Type B pancreatic cell (in vitro differentiated cells): ENCODE measurements around the gene PIP5K1C. TPM values are rescaled to one million over a fixed set of nuclear protein-coding genes. Genes with fewer than 3 reads are reported as not detected.

Experiments
- DNase-seq: peaks from one replicate; pipeline ENCODE4 v3.0.0; 2021; ENCODE audit warnings: mixed read lengths; ENCODE audit not compliant: unreplicated experiment; ENCODE audit errors: extremely low spot score
- H3K27ac Mint-ChIP-seq: 2 replicates; pipeline ENCODE4 v1.8.0; 2021; ENCODE audit warnings: mild to moderate bottlenecking, mixed read lengths
- H3K27me3 Mint-ChIP-seq: 2 replicates; pipeline ENCODE4 v1.8.0; 2021; ENCODE audit warnings: mixed read lengths
- H3K36me3 Mint-ChIP-seq: 2 replicates; pipeline ENCODE4 v1.8.0; 2021; ENCODE audit warnings: mixed read lengths
- H3K4me1 Mint-ChIP-seq: one replicate; pipeline ENCODE4 v1.8.0; 2021; ENCODE audit warnings: mixed read lengths; ENCODE audit not compliant: unreplicated experiment
- H3K4me3 Mint-ChIP-seq: 2 replicates; pipeline ENCODE4 v1.8.0; 2021; ENCODE audit warnings: mild to moderate bottlenecking, mixed read lengths
- H3K9me3 Mint-ChIP-seq: 2 replicates; pipeline ENCODE4 v1.8.0; 2021; ENCODE audit warnings: mixed read lengths
- CTCF ChIP-seq: fragments of 200-600 bp; sonication (generic); conservative IDR thresholded peaks from 2 replicates; pipeline ENCODE4 v1.5.0; 2021; ENCODE audit warnings: antibody characterized with exemption, mild to moderate bottlenecking
- total RNA-seq: library from RNA; stranded (reverse); gene quantifications from 2 replicates; pipeline ENCODE4 v1.2.1, GENCODE V29; 2021; ENCODE audit warnings: low replicate concordance

Gene PIP5K1C
- total RNA-seq, 1 donor from 2014 or later = 44.5 TPM

- Mint-ChIP-seq H3K36me3 (no peaks in the 10 kb centered on the region), H3K4me1 (peaks cover 29% of the 10 kb centered on the region), H3K27me3 (no peaks in the 10 kb centered on the region), H3K4me3 (peak overlapping the region; percentile 55), H3K27ac (peak overlapping the region; percentile 64), H3K9me3 (no peaks in the 10 kb centered on the region)
- DNase-seq = no peak
- no peak for TF ChIP-seq CTCF
Measured at GRCh38 chr19:3670796-3671679, 29.2 kb downstream of the PIP5K1C start.

GRCh38 chr19:3669947-3670795 lies 30.1 kb downstream of the PIP5K1C start:
- no peak for DNase-seq
- TF ChIP-seq CTCF = no peak
- H3K36me3 Mint-ChIP-seq = no peaks in the 10 kb centered on the region
- peak overlapping the region; percentile 69 for H3K27ac Mint-ChIP-seq
- H3K27me3 Mint-ChIP-seq = no peaks in the 10 kb centered on the region
- H3K4me1 Mint-ChIP-seq = peaks cover 27% of the 10 kb centered on the region
- no peaks in the 10 kb centered on the region for H3K9me3 Mint-ChIP-seq
- H3K4me3 Mint-ChIP-seq = no peak overlapping the region

- H3K36me3 Mint-ChIP-seq = no peaks in the 10 kb centered on the region
- peak overlapping the region; percentile 31 for H3K4me3 Mint-ChIP-seq
- H3K27ac Mint-ChIP-seq = peak overlapping the region; percentile 58
- no peaks in the 10 kb centered on the region for H3K9me3 Mint-ChIP-seq
- no peaks in the 10 kb centered on the region for H3K27me3 Mint-ChIP-seq
- DNase-seq = no peak
- H3K4me1 Mint-ChIP-seq = peaks cover 22% of the 10 kb centered on the region
- no peak for TF ChIP-seq CTCF
Measured at GRCh38 chr19:3669082-3669946, 31.0 kb downstream of the PIP5K1C start.

GRCh38 chr19:3668331-3669081 lies 31.8 kb downstream of the PIP5K1C start:
- DNase-seq = no peak
- peak overlapping the region; percentile 51 for H3K4me3 Mint-ChIP-seq
- H3K4me1 Mint-ChIP-seq = peaks cover 22% of the 10 kb centered on the region
- no peaks in the 10 kb centered on the region for H3K9me3 Mint-ChIP-seq
- peak overlapping the region; percentile 58 for H3K27ac Mint-ChIP-seq
- H3K27me3 Mint-ChIP-seq = no peaks in the 10 kb centered on the region
- TF ChIP-seq CTCF = no peak
- no peaks in the 10 kb centered on the region for H3K36me3 Mint-ChIP-seq
